Urothelium cell line (cell line): ENCODE measurements around the gene C4orf50.

Experiments used
- DNase-seq: peaks from one replicate; pipeline ENCODE4 v3.0.0; 2011; ENCODE audit warnings: low spot score, mixed read lengths
- FAIRE-seq: peaks from 2 replicates; lab custom pipeline; 2011; peaks lifted over from hg19 to GRCh38; lab: Jason Lieb, UNC

C4orf50 gene

GRCh38 chr4:6018331-6018730, at the start of gene C4orf50:
C4orf50 (minus strand) TSS chr4:6018431.
- no peak for FAIRE-seq

GRCh38 chr4:6065934-6066590, 47.8 kb upstream of the C4orf50 start:
- DNase-seq (no peak), FAIRE-seq (no peak)

More at GRCh38 chr4:6018331-6018730, at the start of gene C4orf50:
- no peak for DNase-seq

DNA sequence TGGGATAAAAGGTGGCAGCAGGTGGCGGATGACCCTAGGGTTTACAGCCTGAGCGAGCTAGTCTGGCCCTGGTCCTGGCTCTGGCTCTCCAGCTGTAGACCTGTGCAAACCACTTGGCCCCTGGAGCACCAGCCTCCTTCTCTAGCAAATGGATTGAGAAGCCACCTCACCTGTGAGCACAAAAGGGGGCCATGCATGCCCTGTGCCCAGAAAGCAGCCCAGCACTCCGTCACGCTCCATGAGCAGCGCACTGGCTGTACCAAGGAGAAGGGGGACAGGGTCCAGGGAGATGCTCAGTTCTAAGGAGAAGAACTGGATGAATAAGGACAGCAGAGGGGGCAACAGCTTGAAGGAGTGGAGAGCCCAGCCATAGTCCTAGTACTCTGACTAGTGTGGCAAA, 46.9 kb upstream of the C4orf50 start:
- DNase-seq, result no peak
- FAIRE-seq, result no peak

DNA sequence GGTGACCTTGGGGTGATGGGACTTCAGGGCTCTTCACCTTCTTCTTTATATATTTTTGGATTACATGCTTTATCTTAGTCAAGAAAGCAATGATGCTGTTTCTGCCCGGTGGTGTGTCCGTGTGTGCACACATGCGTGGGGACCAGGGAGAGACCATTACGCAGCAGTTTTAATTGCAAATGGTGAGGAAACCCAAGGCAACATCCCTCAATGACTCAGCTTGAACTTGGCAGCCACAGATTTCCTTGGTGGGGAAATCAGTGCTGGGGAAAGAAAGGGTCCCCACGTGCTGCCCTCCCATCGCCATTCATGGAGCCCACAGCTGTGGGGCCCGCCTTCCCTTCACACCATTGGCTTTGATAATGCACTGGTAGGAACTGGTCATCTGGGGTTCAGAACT, 46.2 kb upstream of the C4orf50 start:
- DNase-seq (no peak), FAIRE-seq (no peak)

DNA sequence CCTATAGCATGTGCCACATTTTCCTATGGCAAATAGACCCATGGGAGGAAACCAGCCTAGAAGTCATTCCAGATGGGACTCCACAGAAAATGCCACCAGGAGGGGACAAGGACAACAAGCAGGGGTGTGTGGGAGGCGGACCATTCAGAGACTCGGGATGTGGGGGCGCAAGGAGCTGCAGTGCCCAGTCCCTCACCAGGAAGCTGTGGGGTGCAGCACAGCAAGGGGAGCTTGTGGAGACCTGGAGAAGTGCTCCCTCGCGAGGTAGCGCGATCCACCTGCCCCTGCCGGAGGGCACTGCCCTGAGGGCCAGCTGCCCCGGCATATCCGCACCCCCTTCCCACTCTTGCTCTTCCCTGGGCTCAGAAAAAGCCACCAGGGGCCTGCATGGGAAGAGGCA, 45.5 kb upstream of the C4orf50 start:
- no peak for DNase-seq
- FAIRE-seq, result no peak

GRCh38 chr4:6062133-6062532, 43.9 kb upstream of the C4orf50 start:
- DNase-seq (no peak), FAIRE-seq (no peak)

GRCh38 chr4:6059375-6059805, 41.2 kb upstream of the C4orf50 start:
- DNase-seq (no peak), FAIRE-seq (no peak)

- no peak for FAIRE-seq
- no peak for DNase-seq
Measured at GRCh38 chr4:6058531-6059374, 40.5 kb upstream of the C4orf50 start.

DNA sequence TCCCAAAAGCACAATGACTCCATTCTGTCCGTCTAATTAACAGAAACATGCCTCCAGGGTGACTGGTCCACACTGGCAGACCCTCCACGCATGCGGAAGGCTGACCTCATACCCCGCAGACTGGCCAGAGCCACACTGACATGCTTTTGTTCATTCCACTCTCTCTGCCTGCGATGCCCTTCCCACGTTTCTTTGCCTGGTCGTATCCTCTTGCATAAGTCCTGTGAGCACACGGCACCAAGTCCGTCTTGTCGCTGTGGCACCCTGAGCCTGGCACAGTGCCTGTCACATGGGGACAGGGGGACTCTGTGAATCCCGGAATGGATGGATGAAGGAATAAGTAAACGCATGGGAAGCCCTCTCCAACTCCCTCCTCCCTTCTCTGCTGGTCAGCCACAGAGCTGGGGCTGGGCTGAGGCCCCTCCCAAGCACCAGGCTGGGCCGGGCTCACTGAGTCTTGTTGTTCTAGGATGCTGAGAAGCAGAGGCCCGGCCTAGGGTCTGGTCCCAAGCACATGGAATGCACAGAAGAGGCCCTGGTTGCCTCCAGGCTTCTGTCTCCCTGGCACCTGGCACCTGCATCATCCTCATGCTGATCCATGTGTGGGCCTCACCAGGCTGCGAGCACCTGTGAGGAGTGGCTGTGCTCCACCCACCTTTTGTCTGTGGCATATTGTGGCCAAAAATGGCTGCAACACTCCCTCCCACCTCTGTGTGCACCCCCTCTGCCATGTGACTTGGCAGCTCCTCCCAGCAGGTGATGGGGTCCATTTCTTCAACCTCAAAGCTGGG, 38.9 kb upstream of the C4orf50 start:
- no peak for FAIRE-seq
- DNase-seq, result no peak

GRCh38 chr4:6055436-6055835, 37.2 kb upstream of the C4orf50 start:
- DNase-seq (no peak), FAIRE-seq (no peak)

DNA sequence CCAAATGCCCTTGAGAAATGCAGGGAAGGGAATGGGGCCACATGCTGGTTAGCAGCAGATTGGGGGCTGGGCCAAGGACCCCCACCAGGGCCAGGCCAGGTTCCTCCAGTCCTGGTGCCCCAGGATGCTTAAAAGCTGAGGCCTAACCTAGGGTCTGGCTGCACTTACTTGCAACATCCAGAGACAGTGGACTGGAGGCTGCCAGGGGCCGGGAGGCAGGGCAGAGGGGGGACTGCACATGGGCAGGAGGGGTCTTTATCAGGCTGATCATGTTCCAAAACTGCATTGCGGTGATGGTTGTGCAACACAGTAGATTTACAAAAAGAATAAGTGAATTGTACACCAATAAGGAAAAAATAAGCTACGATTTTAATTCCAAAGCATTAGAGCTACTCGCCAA, 36.8 kb upstream of the C4orf50 start:
- no peak for FAIRE-seq
- no peak for DNase-seq

GRCh38 chr4:6054162-6054922, 36.1 kb upstream of the C4orf50 start:
- DNase-seq (no peak), FAIRE-seq (no peak)

GRCh38 chr4:6052679-6053078, 34.4 kb upstream of the C4orf50 start:
- no peak for FAIRE-seq
- no peak for DNase-seq

GRCh38 chr4:6050551-6050950, 32.3 kb upstream of the C4orf50 start:
- FAIRE-seq (no peak), DNase-seq (no peak)

GRCh38 chr4:6049985-6050384, 31.8 kb upstream of the C4orf50 start:
- DNase-seq, result no peak
- FAIRE-seq, result no peak

- no peak for FAIRE-seq
- DNase-seq, result no peak
Measured at GRCh38 chr4:6049278-6049677, 31.0 kb upstream of the C4orf50 start.

DNA sequence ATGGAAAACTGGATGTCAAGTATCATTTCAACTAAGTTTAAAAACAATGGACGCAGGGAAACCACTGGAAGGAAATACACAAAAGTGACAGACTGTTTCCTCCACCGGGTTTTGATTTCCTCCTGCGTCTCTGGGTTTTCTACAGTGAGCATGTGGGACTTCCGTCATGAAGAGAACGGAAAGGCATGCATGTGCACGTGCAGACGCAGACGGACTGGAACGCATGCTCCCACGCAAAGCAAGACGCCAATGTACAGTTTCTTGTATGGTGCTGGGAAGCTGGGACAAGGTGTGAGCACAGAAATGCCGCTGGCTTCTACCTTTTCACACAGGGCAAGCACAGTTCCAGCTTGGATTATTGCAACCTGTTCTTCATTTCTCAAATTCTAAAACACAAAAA, 30.3 kb upstream of the C4orf50 start:
- FAIRE-seq (no peak), DNase-seq (no peak)

DNA sequence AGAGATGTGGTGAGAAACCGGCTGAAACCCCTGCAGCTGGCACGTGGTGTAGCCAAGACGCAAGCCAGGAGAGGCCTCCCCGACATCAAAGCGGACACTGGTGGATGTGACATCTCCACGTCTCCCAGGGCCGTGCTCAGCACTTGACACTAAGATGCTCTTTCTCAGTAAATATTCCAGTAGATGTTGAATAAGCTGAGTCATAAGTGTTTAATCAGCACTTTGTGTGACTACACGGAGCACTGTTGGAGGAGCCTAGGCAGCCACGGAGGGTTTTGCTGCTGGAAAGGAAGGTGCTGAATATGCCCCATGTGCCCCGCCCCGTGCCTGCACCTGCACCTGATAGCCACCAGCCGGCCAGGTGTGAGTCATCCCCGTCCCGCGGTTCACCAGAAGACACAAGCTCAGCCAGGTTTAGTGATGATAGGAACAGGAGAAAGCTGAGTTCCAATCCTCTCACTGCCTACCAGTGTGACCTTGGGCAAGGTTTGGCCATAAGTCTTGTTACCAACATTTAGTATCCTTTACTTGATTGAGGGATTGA, 29.0 kb upstream of the C4orf50 start:
- peak; percentile 19 for DNase-seq
- no peak for FAIRE-seq

DNA sequence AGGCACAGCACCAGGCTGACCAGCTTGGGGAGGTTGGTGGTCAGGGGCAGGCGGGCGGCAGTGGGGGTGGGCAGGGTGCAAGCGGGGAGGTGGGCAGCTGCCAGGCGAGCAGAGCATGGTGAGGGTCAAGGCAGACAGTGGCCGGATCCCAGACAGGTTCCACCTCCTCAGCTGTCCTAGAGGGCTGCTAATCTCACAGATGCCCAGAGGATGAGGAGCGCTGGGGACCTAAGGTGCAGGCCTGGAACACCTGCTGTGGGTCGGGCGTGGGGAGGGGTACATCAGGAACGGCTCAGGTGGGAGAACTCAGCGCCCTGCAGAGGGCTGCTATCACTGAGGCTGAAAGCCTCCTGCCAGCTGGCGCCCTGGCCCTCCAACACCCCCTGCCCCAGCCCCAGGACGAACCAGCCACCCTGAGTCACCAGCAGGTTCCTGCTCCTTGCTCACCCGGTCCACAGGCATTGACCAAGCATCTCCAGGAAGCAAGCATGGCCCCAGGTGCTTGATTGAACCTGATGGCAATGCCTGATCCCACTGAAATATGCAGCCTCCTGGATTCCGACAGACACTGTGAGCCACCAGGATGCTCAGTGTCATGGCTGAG, 28.4 kb upstream of the C4orf50 start:
- FAIRE-seq (no peak), DNase-seq (no peak)

DNA sequence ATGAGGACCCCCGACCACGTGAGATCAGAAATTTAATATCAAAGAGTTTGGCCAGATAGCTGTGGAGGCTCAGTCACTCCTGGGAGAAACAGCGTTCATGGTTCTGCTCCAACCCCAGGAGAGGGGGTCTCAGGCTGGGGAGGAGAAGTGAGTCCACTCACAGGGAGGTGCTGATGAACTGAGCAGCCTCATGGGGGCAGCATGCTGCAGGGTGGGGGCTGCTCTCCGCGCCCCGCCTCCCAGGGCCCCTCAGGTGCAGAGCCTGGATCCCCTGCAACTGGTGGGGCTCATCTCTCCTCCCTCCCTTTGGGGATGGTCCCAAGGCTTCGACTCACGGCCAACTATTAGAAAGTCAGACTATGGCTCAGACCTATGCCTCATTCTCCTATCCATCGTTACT, 26.6 kb upstream of the C4orf50 start:
- no peak for DNase-seq
- FAIRE-seq, result no peak
